ENCODE data around the gene TMEM163. TPM values are rescaled to one million over a fixed set of nuclear protein-coding genes. Genes with fewer than 3 reads are reported as not detected.

TMEM163 gene
- total and polyA plus RNA-seq, 12 donors: 0.16 to 1.7 (median 0.37) TPM

DNA sequence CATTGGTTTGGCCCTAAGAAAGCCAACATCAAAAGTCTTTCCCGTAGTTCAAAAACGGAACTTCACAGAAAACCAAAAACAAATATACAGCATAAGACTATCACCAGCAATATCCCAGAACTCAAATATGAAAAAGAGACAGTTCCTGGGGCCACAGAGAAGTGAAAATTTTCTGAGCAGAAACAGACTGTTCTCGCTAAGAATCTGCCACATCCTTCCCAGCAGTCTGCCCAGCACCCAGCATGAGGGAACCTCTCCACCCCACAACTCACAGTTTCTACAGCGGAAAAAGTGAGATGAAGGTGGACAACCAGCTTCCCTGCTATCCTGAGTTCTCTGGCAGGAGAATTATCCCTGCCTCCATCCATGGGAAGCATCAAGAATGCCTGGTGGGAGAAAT lies 26.7 kb upstream of the TMEM163 start:
- intact Hi-C loops (cut with DNase I): no loop called here
- Histone ChIP-seq H3K27ac (no peak overlapping the region), H3K4me3 (no peak overlapping the region), H3K36me3 (no peaks in the 10 kb centered on the region), H3K4me1 (no peaks in the 10 kb centered on the region), H3K27me3 (no peaks in the 10 kb centered on the region), H3K9me3 (no peaks in the 10 kb centered on the region)
- DNase-seq (no peak), ATAC-seq (peak in 1 of 8 donors; percentile 46)
- TF ChIP-seq CTCF (IDR thresholded peaks at IDR 0.05): no peak
- 88 to 90% methylated on average over 4 of the region's 4 CpGs for WGBS, 2 donors

DNA sequence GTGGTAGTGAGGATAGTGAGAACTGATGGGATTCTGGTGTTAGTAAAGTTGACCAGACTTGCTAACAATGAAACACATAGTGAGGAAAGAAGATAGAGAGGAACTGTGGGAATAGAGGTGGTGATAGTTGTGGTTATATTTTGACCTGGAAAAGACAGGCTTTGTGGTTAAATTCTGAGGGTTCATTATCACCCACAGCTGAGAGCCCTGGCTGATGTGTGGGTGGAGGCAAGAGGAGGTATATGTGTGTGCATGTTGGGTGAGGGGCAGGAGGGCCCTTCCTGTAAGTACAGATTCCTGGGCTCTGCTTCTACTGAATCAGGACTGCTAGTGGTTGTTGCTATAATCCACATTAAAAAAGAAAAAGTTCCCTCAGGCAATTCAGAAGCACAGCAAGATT lies 26.2 kb upstream of the TMEM163 start:
- H3K36me3 ChIP-seq: no peaks in the 10 kb centered on the region
- no peaks in the 10 kb centered on the region for H3K27me3 ChIP-seq
- H3K9me3 ChIP-seq: no peaks in the 10 kb centered on the region
- no peak for ATAC-seq
- intact Hi-C loops (cut with DNase I): no loop called here
- TF ChIP-seq CTCF (IDR thresholded peaks at IDR 0.05): no peak
- H3K4me1 ChIP-seq: peaks cover 0 to 5% (median 0%) of the 10 kb centered on the region in 9 donors
- no peak overlapping the region for H3K4me3 ChIP-seq
- no peak overlapping the region for H3K27ac ChIP-seq
- DNase-seq: no peak

- no peak overlapping the region for H3K4me3 ChIP-seq
- WGBS, 2 donors: 73 to 80% methylated on average over 6 of the region's 6 CpGs
- peaks cover 0 to 32% (median 0%) of the 10 kb centered on the region in 9 donors for H3K4me1 ChIP-seq
- no peaks in the 10 kb centered on the region for H3K36me3 ChIP-seq
- H3K9me3 ChIP-seq: no peaks in the 10 kb centered on the region
- DNase-seq: peak in 1 of 2 donors; percentile 9
- H3K27ac ChIP-seq: peak overlapping the region in 1 of 10 donors; percentile 63
- peak; percentile 41 to 83 (median 70) for ATAC-seq
- no peaks in the 10 kb centered on the region for H3K27me3 ChIP-seq
- TF ChIP-seq CTCF (IDR thresholded peaks at IDR 0.05): no peak
- intact Hi-C loops (cut with DNase I): no loop called here
Observed at GRCh38 chr2:134739879-134740301, 21.1 kb upstream of the TMEM163 start.

DNA sequence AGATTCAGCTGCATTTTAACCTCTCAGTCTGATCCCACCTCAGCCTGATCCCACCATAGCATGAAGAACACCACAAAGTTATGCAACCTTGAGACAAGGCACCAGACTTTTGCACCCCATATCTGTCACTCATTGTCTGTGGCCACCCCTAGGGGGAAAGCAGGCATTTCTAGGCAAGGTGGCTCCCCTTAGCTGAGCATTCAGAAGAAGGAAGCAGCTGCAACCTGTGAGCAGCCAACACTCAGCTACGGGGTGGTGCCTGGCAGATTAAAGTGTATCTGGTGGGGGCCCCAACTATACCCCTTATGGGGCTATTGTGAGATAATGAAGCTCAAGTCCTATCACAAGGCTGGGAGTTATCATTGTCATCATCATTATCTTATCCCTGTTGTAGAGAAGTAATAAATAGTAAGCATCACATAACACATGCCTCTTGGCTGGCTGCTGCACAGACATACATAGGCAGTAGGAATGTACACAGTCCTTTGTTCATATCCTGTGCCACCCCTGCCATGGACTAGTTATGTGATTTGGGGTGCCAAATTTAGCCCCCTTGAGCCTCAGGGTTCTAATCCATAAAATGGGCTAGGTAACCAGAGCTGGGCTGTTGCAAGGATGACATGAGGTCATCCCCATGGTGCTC lies 20.6 kb upstream of the TMEM163 start:
- intact Hi-C loops (cut with DNase I): no loop called here
- Histone ChIP-seq H3K36me3 (no peaks in the 10 kb centered on the region), H3K4me1 (peaks cover 0 to 32% (median 0%) of the 10 kb centered on the region in 9 donors), H3K4me3 (no peak overlapping the region), H3K27ac (peak overlapping the region in 1 of 10 donors; percentile 63), H3K9me3 (no peaks in the 10 kb centered on the region), H3K27me3 (no peaks in the 10 kb centered on the region)
- DNase-seq: no peak
- ATAC-seq: no peak
- 66 to 67% methylated on average over 1 of the region's 1 CpG for WGBS, 2 donors
- no peak for TF ChIP-seq CTCF (IDR thresholded peaks at IDR 0.05)

Data from heart right ventricle (tissue), 16 donors.